ENCODE measurements around the gene URB1.

DNA sequence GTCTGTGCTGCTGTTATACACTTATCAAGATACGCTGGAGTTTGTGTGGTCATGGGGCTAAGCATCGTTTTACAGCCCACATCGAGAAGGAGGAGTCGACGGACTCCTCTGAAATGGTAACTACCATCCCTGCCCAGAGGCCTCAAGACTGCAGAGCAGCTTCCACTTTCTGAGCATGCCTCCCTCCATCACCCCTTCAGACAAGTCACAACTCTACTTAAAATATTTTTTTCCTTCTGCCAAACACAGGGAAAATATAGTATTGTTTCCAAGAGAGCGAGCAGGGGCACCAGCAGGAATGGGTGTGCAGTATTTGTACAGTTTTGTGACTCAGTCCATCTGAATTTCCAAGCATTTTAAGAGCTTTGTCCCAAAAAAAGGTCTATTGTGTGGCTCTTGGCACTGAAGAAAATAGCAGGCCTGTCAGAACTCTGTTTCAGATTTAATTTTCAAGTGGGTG lies 33.8 kb upstream of the URB1 start:
- no peak for TF ChIP-seq CTCF (IDR thresholded peaks at IDR 0.05; ENCODE audit: control extremely low read depth in 1 of 3, insufficient read depth in 1 of 3, low read depth in 1 of 3, low read length in 3 of 3)
- TF ChIP-seq GTF2F1 (IDR thresholded peaks at IDR 0.05; ENCODE audit: borderline replicate concordance, low read depth, low read length) = no peak
- no peak for TF ChIP-seq POLR2A (IDR thresholded peaks at IDR 0.05; ENCODE audit: control extremely low read depth in 1 of 2, low read depth in 2 of 2, low read length in 2 of 2)
- no peak for TF ChIP-seq EZH2 (IDR thresholded peaks at IDR 0.05; ENCODE audit: low read depth, low read length, severe bottlenecking)
